Measurements from ENCODE around the gene OSBPL8.

- TF ChIP-seq, protein P1, sequence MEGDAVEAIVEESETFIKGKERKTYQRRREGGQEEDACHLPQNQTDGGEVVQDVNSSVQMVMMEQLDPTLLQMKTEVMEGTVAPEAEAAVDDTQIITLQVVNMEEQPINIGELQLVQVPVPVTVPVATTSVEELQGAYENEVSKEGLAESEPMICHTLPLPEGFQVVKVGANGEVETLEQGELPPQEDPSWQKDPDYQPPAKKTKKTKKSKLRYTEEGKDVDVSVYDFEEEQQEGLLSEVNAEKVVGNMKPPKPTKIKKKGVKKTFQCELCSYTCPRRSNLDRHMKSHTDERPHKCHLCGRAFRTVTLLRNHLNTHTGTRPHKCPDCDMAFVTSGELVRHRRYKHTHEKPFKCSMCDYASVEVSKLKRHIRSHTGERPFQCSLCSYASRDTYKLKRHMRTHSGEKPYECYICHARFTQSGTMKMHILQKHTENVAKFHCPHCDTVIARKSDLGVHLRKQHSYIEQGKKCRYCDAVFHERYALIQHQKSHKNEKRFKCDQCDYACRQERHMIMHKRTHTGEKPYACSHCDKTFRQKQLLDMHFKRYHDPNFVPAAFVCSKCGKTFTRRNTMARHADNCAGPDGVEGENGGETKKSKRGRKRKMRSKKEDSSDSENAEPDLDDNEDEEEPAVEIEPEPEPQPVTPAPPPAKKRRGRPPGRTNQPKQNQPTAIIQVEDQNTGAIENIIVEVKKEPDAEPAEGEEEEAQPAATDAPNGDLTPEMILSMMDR (IDR thresholded peaks at IDR 0.05; ENCODE audit: poor library complexity), result no peak
- TF ChIP-seq EZH2phosphoT487 (IDR thresholded peaks at IDR 0.05; ENCODE audit: low read depth, severe bottlenecking, unreplicated experiment), result no peak
Observed at GRCh38 chr12:76387614-76388013, 172.0 kb downstream of the OSBPL8 start.
